ENCODE data around the gene STRBP.
"Not testable (repeated sequence)": the region's sequence is repeated elsewhere in the genome, so short reads cannot be mapped to it uniquely, and the experiment has no call there.

Gene STRBP

GRCh38 chr9:123283048-123283408, 14.6 kb upstream of the STRBP start:
- no peak for DNase-seq (ENCODE audit: low read depth)

DNA sequence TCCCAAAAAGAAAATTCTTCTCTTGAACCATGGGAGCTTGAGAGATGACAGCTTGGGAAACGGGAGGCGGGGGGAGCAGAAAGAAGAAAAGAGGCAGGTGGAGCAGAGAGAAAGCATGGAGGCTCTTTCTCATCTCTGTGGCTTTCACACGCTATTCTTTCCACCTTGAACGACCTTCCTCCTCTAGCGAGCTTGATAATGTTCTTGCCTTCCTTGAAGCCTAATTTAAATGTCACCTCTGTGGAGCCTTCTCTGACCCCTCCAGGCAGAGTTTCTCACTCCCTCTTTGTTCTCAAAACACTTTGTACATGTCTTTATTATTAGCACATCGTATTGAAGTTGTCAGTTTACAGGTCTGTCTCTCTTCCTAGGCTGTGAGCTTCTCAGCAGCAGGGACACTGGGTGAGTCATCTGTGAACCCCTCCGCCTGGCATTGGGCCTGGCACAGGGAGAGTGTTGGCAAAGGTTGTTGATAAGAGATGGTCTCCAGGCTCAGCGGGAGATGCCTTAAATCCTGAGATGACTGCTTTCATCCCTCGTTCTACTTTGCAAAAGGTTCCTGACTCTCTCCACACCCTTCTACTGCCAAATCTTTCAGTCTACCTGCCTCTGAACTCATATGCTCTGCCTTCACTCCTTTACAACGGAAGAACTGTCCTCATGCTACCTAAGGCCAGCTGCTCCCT, 14.1 kb upstream of the STRBP start:
- no peak for DNase-seq (ENCODE audit: low read depth)

DNA sequence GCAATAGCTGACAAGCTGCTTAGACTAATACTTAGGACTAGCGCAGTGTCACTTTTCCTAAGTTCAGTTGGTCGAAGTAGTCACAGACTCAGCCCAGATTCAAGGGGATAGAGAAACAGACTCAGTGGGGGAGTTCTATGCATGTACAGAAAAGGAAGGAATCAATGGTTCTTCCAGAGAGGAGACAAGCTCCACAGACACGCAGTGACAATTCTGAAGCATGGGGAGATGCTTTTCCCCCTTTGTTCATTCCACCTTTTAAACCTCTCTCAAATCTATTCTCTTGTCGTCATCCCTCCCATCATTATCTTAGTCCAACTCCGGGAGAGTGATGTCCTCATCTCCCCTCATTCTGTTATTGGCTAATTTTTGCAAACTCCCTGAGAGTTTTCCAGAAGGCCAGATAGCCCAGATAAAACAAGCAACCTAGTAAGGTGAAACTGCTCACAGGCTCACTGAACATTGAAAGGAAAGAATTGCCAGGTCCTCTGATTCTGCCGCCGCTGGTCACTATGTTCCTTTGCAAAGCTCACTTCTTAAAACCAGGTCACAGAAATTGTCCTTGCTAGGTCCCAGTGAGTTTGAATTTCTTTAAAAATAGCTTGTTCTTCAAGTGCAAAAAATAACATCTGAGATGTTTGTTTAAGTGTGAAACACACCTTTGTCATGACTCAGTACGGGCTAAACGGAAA, 13.4 kb upstream of the STRBP start:
- DNase-seq (ENCODE audit: low read depth): no peak

- DNase-seq (ENCODE audit: low read depth): not testable (repeated sequence)
Measured at GRCh38 chr9:123278879-123279493, 10.6 kb upstream of the STRBP start.

DNA sequence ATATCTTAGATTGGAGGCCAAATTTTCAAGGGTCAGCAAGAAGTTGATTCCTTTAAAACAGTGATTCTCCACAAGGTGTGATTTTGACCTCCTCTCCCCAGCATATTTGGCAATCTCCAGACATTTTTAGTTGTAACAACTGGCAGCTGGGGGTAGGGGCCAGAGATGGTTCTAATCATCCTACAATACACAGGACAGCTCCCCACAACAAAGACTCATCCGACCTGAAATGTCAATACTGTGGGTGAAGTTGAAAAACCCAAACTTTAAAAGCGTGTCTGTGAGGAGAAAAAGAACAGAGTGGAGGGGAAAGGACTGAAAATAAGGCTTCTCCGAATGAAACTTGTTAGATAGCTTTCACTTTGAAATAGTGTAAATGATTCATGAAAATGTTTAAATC, 10.0 kb upstream of the STRBP start:
- DNase-seq (ENCODE audit: low read depth): no peak

GRCh38 chr9:123276551-123276950, 8.2 kb upstream of the STRBP start:
- DNase-seq (ENCODE audit: low read depth): no peak

DNA sequence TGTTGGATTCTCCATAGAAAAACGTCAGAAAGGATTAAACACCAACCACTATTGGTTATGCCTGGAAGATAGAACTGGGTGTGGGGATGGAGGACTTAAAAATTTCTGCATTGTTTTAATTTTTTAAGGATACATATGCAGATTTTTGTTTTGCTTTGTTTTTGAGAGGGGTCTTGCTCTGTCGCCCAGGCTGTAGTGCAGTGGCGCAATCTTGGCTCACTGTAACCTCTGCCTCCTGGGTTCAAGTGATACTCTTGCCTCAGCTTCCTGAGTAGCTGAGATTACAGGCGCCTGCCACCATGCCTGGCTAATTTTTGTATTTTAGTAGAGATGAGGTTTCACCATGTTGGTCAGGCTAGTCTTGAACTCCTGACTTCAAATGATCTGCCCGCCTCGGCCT, 2.7 kb upstream of the STRBP start:
- not testable (repeated sequence) for DNase-seq (ENCODE audit: low read depth)

GRCh38 chr9:123269281-123269680, 895 bp upstream of the STRBP start:
- no peak for DNase-seq (ENCODE audit: low read depth)

DNA sequence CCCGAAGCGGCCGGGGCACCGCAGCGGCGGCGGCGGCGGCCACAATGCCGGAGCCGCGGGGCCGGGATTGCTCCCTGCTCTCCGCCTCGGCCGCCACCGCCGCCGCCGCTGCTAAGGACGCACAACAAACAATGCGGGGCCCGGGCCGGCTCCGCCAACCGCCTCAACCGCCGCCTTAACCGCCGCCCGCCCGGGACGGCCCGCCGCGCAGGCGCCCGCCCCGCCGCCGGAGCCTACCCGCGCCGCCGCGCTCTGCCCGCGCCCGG, 254 bp downstream of the STRBP start:
- no peak for DNase-seq (ENCODE audit: low read depth)

DNA sequence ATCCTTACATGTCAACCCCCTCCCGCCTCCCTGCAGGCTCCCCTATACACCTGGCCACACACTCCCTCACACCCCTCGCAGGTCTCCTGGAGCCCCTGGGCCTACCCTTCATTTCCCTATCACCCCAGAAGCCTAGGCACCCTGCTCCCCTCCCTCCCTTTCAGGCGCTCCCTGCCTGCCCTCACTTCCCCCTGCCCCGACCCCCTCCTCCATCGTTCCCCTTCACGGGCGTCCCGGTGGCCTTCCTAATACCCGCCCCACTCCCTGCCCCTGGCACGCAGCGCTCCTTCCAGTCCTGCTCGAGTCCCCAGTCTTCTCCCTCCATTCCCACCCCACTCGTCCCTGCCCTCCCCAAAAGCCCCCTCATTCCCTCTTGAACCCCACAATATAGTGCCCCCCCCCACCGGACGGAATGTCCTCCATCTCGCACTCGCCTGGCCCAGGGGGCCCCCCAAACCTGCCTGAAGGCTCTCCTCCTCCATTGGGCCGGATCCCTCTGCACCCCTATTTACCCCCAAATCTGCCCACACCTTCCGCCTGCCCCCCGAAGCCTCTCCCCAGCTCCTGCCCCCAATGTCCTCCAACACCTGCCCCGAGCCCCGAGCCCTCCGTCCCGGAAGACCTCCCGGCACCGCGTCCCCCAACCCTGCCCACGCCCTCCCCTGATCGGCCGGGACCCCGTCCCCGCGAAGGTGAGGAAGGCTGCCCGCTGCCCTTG, 746 bp downstream of the STRBP start:
- DNase-seq (ENCODE audit: low read depth): no peak

- DNase-seq (ENCODE audit: low read depth): no peak
Measured at GRCh38 chr9:123266655-123267399, 1.6 kb downstream of the STRBP start.

DNA sequence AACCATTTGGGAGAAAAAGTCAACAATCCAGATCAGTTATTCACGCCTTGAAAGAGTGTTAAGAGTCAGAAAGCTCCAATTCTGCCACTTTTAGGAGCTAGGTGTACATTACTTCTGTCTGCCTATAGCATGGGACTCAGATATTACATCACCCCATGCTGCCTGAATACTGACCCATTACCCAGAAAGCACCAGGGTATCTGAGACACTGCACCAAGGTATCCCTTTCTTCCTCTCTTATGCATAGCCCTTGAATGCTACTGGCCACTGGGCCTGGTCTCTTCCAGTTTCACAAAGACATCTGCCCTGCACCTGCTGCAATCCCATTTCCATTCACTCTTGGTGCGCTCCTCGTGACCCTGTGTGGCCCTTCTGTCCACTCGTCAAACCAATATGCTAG, 2.6 kb downstream of the STRBP start:
- DNase-seq (ENCODE audit: low read depth): no peak

DNA sequence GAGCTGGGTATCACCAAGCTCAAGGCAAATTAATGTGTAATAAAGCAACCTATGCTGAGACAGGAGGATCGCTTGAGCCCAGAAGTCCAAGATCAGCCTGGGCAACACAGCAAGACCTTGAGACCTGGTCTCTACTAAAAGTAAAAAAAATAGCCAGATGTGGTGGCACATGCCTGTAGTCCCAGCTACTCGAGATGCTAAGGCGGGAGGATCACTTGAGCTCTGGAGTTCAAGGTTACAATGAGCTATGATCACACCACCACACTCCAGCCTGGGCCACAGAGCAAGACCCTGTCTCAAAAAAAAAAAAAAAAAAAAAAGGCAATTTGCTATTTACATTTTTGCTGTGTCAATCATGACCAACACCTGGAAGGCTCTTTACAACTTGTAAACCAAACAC, 5.2 kb downstream of the STRBP start:
- DNase-seq (ENCODE audit: low read depth): no peak

DNA sequence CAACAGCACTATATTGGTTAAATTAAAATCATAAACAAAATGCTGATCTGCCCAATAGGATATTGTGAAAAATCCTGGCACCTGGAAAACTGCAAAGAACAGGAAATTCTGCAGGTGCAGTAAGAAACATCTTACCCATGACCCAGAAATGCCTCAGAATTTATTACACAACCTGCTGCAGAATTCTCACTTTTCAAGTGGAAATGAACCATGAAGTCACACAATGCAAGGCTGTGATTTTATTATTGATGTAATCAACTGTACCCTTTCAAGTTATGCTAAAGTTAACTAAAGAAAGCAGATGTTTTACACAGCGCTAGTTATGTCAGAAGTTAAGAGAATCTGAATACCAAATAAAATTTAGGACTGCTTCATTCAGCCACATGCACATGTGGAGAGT, 6.0 kb downstream of the STRBP start:
- DNase-seq (ENCODE audit: low read depth): no peak

DNA sequence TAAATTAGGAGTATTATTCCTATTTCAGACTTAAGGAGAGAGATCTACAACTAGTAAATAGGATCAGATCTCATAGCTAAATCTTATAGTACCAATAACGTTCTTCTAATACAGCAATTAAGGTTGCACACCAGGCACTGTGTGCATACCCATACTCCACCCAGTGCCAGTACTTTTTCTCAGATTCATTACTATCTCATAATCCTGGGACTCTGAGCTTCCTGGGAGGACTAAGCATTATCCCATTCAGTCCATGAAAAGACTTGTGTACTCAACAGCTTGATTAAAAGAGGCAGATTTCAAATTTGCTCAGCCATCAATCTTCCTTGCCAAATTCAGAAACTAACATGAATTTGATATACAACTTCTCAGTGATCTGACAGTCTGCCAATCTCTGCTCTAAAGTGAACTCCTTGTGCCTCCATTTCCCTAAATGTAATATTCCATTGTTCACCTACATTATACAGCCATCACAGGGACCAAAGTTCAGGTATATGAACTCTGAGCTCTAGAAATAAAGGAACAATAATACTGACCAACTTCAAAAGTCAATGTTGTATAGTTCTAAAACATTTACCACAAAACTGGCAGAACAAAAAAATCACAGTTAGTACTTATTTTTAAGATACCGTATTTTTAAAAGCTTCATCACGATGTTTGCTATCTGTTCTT, 7.2 kb downstream of the STRBP start:
- no peak for DNase-seq (ENCODE audit: low read depth)

- DNase-seq (ENCODE audit: low read depth): no peak
Measured at GRCh38 chr9:123260340-123260739, 8.0 kb downstream of the STRBP start.

- DNase-seq (ENCODE audit: low read depth): no peak
Measured at GRCh38 chr9:123257276-123257675, 11.1 kb downstream of the STRBP start.

- DNase-seq (ENCODE audit: low read depth): no peak
Measured at GRCh38 chr9:123255718-123256117, 12.7 kb downstream of the STRBP start.

DNA sequence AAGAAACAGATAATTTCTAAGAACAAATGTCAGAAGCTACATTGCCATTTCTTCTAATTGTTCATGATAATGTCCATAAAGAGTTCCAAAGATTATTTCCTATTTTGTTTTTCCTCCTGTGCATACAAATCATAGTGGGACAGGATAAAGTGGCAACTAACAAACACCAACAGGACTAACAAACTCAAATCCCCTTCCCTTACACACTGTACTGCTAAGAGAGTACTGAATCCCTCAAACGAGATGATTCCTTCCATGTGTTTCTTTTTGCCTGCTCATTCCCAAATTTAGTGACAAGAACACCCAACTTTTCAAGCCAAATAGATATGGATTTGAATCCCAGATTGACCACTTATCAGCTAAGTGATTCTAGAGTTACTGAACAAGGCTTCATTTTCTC, 15.2 kb downstream of the STRBP start:
- no peak for DNase-seq (ENCODE audit: low read depth)

DNA sequence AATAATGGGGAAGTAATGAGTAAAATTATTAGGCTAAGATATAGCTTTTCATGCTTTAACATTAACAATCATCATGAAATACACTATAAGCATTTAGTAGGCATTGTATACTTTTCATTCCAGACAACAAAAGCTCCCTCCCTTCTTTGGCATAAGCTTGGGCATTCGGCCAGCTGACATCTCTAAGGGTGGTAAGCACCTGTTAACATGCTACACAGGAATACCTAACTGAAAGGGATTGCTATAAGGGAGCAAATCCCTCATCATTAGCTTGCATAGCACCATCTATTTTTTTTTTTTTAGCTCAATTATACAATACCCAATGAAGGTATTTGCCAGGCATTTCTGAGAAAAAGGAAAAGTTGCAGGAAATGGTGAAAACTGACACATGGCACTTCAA, 16.6 kb downstream of the STRBP start:
- DNase-seq (ENCODE audit: low read depth): no peak

DNA sequence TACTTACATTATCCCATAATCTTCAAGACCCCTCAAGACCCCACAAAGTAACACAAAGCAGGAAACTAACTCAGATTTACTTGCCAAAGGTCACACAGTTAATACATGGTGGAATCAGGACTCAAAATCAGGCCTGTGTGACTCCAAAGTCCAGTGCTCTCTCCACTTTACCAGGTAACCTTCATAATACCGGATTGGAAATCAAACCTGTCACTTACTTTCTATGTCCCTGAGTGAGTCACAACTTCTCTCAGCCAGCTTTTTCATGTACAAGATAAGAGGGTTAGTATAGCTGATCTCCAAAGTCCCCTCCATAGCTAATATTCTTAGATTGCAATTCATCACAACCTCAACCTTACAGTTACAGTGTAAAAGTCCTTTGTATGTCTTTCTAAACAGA, 17.1 kb downstream of the STRBP start:
- no peak for DNase-seq (ENCODE audit: low read depth)

DNA sequence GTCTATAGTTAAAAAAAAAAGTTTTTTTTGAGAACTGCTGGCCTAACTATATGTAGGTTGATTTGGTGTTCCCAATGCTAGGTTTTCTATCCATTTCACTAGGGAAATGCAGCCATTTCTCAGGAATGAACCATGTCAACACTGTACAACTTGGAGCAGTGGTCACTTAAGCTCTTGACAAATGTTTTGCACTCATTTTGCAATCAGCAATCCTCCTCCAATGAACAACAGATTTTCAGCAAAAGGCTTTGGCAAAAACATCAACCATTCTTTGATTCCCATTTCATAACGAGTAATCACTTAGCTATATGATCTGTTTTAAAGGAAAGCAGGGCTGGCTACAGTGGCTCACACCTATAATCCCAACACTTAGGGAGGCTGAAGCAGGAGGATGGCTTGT, 17.9 kb downstream of the STRBP start:
- no peak for DNase-seq (ENCODE audit: low read depth)

Measured in activated T-cell treated with anti-CD3 and anti-CD28 coated beads for 48 hours (primary cell).